OCI-LY3 (cell line): ENCODE results near the gene SLC39A6.

Experiments used
- EZH2phosphoT487 ChIP-seq: fragments of 200-600 bp; shearing (Covaris generic); IDR thresholded peaks from 2 replicates; pipeline ENCODE4 v1.6.1; 2018; ENCODE audit warnings: antibody characterized with exemption, mixed run types, low read depth
- TF ChIP-seq, protein P1 (sequence below): fragments of 200-600, 300-600 bp; sonication (generic); IDR thresholded peaks from 2 replicates; pipeline ENCODE4 v1.5.1; 2014; ENCODE audit warnings: antibody characterized with exemption, low read length, low read depth

DNA sequence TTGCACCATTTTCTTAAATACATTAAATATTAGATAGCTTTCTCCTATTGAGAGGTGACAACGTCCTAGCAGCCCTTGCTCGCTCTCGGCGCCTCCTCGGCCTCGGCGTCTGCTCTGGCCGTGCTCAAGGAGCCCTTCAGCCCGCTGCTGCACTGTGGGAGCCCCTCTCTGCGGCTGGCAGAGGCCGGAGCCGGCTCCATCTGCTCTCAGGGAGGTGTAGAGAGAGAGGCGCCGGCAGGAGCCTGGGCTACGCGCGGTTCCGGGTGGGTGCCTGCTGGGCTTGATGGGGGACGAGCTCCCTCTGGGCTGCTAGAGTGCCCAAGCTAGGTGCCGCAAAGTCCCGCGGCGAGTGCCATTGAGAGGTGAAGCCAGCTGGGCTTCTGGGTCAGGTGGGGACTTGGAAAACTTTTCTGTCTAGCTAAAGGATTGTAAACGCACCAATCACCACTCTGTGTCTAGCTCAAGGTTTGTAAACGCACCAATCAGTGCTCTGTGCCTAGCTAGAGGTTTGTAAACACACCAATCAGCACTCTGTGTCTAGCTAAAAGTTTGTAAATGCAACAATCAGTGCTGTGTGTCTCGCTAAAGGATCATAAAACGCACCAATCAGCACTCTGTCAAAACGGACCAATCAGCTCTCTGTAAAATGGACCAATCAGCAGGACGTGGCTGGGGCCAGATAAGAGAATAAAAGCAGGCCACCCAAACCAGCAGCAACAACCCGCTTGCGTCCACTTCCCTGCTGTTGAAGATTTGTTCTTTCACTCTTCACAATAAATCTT is 64.9 kb downstream of the SLC39A6 start:
- TF ChIP-seq, protein P1, sequence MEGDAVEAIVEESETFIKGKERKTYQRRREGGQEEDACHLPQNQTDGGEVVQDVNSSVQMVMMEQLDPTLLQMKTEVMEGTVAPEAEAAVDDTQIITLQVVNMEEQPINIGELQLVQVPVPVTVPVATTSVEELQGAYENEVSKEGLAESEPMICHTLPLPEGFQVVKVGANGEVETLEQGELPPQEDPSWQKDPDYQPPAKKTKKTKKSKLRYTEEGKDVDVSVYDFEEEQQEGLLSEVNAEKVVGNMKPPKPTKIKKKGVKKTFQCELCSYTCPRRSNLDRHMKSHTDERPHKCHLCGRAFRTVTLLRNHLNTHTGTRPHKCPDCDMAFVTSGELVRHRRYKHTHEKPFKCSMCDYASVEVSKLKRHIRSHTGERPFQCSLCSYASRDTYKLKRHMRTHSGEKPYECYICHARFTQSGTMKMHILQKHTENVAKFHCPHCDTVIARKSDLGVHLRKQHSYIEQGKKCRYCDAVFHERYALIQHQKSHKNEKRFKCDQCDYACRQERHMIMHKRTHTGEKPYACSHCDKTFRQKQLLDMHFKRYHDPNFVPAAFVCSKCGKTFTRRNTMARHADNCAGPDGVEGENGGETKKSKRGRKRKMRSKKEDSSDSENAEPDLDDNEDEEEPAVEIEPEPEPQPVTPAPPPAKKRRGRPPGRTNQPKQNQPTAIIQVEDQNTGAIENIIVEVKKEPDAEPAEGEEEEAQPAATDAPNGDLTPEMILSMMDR: no peak
- no peak for TF ChIP-seq EZH2phosphoT487
